Activated CD4-positive, alpha-beta T cell treated with anti-CD3 and anti-CD28 coated beads, Interleukin-2, amount 10 ng/mL, durations not matched to agents 24 days and 14 days (primary cell): ENCODE results near the gene VWA8. TPM values are rescaled to one million over a fixed set of nuclear protein-coding genes. Genes with fewer than 3 reads are reported as not detected.
"Not testable (repeated sequence)": the region's sequence is repeated elsewhere in the genome, so short reads cannot be mapped to it uniquely, and the experiment has no call there.

Source experiments
- DNase-seq: peaks from one replicate; pipeline ENCODE4 v3.0.0; 2022
- H3K27ac Mint-ChIP-seq: one replicate; pipeline ENCODE4 v1.8.0; 2022; ENCODE audit warnings: mild to moderate bottlenecking, mixed read lengths
- H3K27me3 Mint-ChIP-seq: one replicate; pipeline ENCODE4 v1.8.0; 2022; ENCODE audit warnings: mixed read lengths
- H3K36me3 Mint-ChIP-seq: one replicate; pipeline ENCODE4 v1.8.0; 2022; ENCODE audit warnings: low read depth, mild to moderate bottlenecking, mixed read lengths
- H3K4me1 Mint-ChIP-seq: one replicate; pipeline ENCODE4 v1.8.0; 2021; ENCODE audit warnings: mixed read lengths
- H3K4me3 Mint-ChIP-seq: one replicate; pipeline ENCODE4 v1.8.0; 2022; ENCODE audit warnings: mild to moderate bottlenecking, moderate library complexity, mixed read lengths
- H3K9me3 Mint-ChIP-seq: one replicate; pipeline ENCODE4 v1.8.0; 2021; ENCODE audit warnings: mixed read lengths
- intact Hi-C: fragments of 100-400 bp; cut with micrococcal nuclease; formaldehyde crosslinking; loops from one replicate; pipeline ENCODE4 v1.15.1; 2023
- total RNA-seq: library from RNA; stranded (reverse); gene quantifications from 2 replicates; pipeline ENCODE4 v1.2.3, GENCODE V29; 2022

VWA8 gene
- total RNA-seq, 1 donor from 2014 or later = 28.4 TPM

DNA sequence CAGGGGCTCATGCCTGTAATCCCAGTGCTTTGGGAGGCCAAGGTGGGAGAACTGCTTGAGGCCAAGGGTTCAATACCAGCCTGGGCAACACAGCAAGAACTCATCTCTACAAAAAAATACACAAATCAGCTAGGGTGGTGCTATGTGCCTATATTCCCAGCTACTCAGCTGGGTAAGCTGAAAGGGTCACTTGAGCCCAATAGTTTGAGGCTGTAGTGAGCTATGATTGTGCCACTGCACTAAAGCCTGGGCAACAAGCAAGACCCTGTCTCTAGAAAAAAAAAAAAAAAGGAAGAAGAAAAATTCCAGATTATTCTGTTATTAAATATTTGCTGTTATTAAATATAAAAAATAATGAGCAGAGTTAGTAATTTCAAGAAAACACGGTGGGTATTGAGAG, 372.5 kb downstream of the VWA8 start:
- H3K4me1 Mint-ChIP-seq = peaks cover 7% of the 10 kb centered on the region
- peaks cover 2% of the 10 kb centered on the region for H3K9me3 Mint-ChIP-seq
- no peak overlapping the region for H3K27ac Mint-ChIP-seq
- intact Hi-C loops = no loop called here
- H3K36me3 Mint-ChIP-seq = peaks cover 25% of the 10 kb centered on the region
- no peaks in the 10 kb centered on the region for H3K27me3 Mint-ChIP-seq
- no peak for DNase-seq
- no peak overlapping the region for H3K4me3 Mint-ChIP-seq

DNA sequence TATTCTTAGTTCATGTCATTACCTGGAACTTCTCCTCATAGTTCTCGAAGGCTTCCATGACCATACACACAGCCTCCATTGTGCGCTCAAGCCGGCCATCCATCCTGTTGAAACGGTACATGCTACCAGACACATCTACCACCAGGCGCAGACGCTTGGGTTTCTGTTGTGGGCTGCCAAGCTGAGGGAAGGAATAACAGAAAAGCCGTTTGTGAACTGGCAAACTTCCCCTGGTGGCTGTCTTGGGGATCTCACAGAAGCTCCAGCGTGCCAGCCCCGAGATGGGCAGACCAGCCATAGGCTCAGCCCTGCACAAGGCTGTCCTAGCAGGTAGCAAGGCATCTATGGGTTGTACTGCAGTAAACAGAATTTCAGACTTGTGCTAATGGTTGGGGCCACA, 373.4 kb downstream of the VWA8 start:
- no peak overlapping the region for H3K4me3 Mint-ChIP-seq
- H3K27ac Mint-ChIP-seq = no peak overlapping the region
- intact Hi-C loops = no loop called here
- no peak for DNase-seq
- H3K36me3 Mint-ChIP-seq = peaks cover 29% of the 10 kb centered on the region
- no peaks in the 10 kb centered on the region for H3K9me3 Mint-ChIP-seq
- H3K27me3 Mint-ChIP-seq = no peaks in the 10 kb centered on the region
- H3K4me1 Mint-ChIP-seq = peaks cover 7% of the 10 kb centered on the region

DNA sequence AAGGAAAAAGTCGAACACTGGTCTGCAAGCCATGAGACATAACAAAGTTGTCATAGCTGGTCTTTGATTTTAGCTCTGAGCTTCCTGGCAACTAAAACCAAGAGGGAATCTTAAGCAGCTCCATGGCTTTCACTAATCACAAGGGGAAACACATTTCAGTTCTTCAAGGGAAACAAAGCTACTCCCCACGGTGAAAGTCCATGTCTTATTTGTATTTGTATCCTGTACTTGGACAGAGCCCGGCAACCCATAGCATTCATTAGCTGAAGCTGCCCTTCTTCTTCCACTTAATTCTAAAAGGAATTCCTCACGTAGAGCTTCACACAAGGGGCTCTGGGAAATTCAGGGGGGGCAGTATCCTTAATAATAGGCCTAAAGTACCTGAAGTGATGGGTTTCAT, 374.7 kb downstream of the VWA8 start:
- intact Hi-C loops = no loop called here
- peaks cover 32% of the 10 kb centered on the region for H3K36me3 Mint-ChIP-seq
- H3K4me1 Mint-ChIP-seq = peaks cover 7% of the 10 kb centered on the region
- DNase-seq = no peak
- no peaks in the 10 kb centered on the region for H3K27me3 Mint-ChIP-seq
- no peak overlapping the region for H3K27ac Mint-ChIP-seq
- H3K9me3 Mint-ChIP-seq = no peaks in the 10 kb centered on the region
- no peak overlapping the region for H3K4me3 Mint-ChIP-seq

DNA sequence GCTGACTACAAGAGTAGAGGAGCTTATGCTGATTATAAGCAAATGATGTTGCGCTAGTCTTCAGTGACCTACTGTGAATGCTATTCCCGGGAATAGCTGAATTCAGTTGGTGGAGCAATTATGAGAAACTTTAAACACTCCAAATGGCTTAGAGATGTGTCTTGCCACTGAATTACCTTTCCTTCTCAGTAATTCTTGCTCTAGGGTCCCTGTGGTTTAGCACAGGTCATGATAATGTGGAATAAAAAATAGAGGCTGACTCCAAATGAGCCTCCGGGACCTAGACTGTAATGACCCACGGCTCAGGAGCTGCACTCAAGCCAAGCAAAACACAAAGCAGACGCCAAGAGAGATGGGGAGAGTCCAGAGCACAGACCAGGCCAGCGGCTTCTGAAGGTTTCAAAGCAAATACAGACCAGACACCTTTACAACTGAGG, 378.9 kb downstream of the VWA8 start:
- H3K9me3 Mint-ChIP-seq = no peaks in the 10 kb centered on the region
- peaks cover 22% of the 10 kb centered on the region for H3K36me3 Mint-ChIP-seq
- H3K27ac Mint-ChIP-seq = no peak overlapping the region
- no peak overlapping the region for H3K4me3 Mint-ChIP-seq
- no peak for DNase-seq
- H3K27me3 Mint-ChIP-seq = no peaks in the 10 kb centered on the region
- intact Hi-C loops = no loop called here
- peaks cover 6% of the 10 kb centered on the region for H3K4me1 Mint-ChIP-seq

DNA sequence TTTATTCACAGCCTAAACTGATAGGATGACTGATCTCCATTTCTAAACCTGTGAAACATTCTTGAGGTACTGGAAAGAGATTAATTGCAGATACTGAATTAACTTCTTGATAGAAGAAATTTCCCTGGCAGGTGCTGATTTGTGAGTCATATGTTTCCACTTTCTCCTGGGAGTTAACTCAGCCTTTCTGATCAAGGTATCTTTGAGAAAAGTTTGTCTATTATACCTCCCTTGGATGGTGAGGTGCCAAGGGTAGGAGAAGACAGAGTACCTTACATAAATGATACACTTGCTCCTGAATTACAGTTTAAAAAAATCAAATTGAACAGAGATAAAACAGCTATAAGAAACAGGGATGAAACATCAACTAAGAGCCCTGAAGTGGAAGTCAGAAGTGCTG, 380.6 kb downstream of the VWA8 start:
- H3K4me3 Mint-ChIP-seq = no peak overlapping the region
- peaks cover 23% of the 10 kb centered on the region for H3K36me3 Mint-ChIP-seq
- no peak overlapping the region for H3K27ac Mint-ChIP-seq
- intact Hi-C loops = no loop called here
- no peaks in the 10 kb centered on the region for H3K9me3 Mint-ChIP-seq
- peaks cover 10% of the 10 kb centered on the region for H3K4me1 Mint-ChIP-seq
- no peak for DNase-seq
- no peaks in the 10 kb centered on the region for H3K27me3 Mint-ChIP-seq

DNA sequence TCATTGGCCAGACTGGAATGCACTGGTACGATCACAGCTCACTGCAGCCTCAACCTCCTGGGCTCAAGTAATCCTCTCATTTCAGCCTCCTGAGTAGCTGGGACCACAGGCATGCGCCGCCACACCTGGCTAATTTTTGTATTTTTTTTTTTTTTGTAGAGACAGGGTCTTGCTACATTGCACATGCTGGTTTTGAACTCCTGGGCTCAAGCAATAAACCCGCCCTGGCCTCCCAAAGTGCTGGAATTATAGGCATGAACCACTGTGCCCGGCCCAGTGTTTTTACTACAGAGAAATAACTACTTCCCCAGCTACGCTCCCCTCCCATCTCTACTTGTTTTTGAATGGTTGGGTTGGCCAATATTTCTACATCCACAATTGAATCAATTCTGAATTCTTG, 381.0 kb downstream of the VWA8 start:
- peaks cover 27% of the 10 kb centered on the region for H3K36me3 Mint-ChIP-seq
- no peak overlapping the region for H3K4me3 Mint-ChIP-seq
- H3K27ac Mint-ChIP-seq = no peak overlapping the region
- peaks cover 4% of the 10 kb centered on the region for H3K9me3 Mint-ChIP-seq
- intact Hi-C loops = no loop called here
- DNase-seq = no peak
- no peaks in the 10 kb centered on the region for H3K27me3 Mint-ChIP-seq
- peaks cover 10% of the 10 kb centered on the region for H3K4me1 Mint-ChIP-seq

DNA sequence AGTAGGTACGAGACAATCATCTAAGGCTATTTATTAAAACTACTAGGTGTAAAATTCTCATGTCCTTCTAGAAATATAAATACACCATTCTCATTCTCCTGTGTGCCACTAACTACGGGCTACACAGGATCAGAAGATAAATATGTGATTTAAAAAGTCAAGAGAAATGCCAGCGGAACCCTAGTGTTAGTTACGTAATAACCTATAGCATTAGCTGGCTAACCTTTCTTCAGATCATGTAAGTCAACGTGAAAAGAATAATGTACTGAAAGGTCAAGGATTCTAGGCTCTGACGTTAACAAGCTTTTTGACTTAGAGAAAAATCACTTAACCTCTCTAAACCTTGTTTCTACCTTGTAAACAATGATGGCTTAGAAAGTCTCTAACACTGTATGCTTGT, 381.7 kb downstream of the VWA8 start:
- no peak overlapping the region for H3K27ac Mint-ChIP-seq
- H3K9me3 Mint-ChIP-seq = peaks cover 11% of the 10 kb centered on the region
- intact Hi-C loops = no loop called here
- no peaks in the 10 kb centered on the region for H3K27me3 Mint-ChIP-seq
- DNase-seq = no peak
- no peak overlapping the region for H3K4me3 Mint-ChIP-seq
- H3K36me3 Mint-ChIP-seq = peaks cover 30% of the 10 kb centered on the region
- peaks cover 10% of the 10 kb centered on the region for H3K4me1 Mint-ChIP-seq

DNA sequence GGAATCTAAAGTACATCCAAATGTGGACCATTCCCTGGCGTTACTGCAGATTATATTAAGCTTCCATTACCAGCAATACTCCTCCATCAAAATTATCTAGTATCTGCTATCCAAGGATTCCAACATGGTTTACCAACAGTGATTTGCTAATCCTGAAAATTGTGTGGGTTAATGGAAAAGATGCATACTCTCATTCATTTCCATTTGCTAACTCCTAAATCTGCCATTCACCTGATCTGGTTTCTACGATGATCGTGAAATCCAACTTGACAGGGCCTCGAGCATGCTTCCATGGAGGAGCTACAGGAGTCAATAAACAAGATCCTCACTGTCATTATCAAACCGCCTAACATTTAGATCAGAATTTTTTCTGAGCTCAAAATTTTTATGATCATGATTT, 382.5 kb downstream of the VWA8 start:
- no peaks in the 10 kb centered on the region for H3K27me3 Mint-ChIP-seq
- DNase-seq = no peak
- H3K4me1 Mint-ChIP-seq = peaks cover 10% of the 10 kb centered on the region
- H3K27ac Mint-ChIP-seq = no peak overlapping the region
- peaks cover 11% of the 10 kb centered on the region for H3K9me3 Mint-ChIP-seq
- H3K4me3 Mint-ChIP-seq = no peak overlapping the region
- intact Hi-C loops = no loop called here
- H3K36me3 Mint-ChIP-seq = peaks cover 28% of the 10 kb centered on the region

DNA sequence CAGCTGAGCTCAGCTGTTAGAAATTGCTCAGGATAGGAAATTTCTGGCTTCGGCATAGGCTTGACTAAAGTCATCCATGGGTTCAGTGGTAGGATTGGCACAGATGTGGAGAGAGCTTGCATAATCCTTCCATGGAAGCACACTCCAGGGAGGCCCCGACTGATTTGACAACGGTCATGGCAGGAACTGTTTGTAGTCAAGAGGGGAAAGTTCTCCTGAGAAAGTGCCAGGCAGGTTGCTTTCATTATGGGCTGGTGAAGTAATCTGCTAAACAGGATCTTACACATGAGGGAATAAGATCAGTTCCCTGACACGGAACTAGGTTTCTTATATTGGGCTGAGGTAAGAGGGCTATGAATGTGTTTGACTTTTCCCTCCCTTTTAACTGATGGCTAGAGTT, 383.5 kb downstream of the VWA8 start:
- Mint-ChIP-seq H3K27me3 (no peaks in the 10 kb centered on the region), H3K4me1 (peaks cover 10% of the 10 kb centered on the region), H3K9me3 (peaks cover 11% of the 10 kb centered on the region), H3K27ac (no peak overlapping the region), H3K4me3 (no peak overlapping the region), H3K36me3 (peaks cover 23% of the 10 kb centered on the region)
- DNase-seq = no peak
- intact Hi-C loops = no loop called here

DNA sequence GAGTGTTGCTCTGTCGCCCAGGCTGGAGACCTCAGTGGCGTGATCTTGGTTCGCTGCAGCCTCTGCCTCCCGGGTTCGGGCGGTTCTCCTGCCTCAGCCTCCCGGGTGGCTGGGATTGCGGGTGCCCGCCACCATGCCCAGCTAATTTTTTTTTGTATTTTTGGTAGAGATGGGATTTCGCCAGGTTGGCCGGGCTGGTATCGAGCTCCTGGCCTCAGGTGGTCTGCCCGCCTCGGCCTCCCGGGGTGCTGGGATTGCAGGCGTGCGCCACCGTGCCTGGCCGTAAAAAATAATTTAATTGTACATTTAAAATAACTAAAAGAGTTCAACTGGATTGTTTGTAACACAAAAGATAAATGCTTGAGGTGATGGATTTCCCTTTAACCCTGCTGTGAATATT, 387.3 kb downstream of the VWA8 start:
- H3K9me3 Mint-ChIP-seq = peaks cover 11% of the 10 kb centered on the region
- intact Hi-C loops, DNase-seq, H3K27ac Mint-ChIP-seq, H3K4me3 Mint-ChIP-seq, H3K27me3 Mint-ChIP-seq: not testable (repeated sequence)
- H3K4me1 Mint-ChIP-seq = peaks cover 13% of the 10 kb centered on the region
- peaks cover 23% of the 10 kb centered on the region for H3K36me3 Mint-ChIP-seq

DNA sequence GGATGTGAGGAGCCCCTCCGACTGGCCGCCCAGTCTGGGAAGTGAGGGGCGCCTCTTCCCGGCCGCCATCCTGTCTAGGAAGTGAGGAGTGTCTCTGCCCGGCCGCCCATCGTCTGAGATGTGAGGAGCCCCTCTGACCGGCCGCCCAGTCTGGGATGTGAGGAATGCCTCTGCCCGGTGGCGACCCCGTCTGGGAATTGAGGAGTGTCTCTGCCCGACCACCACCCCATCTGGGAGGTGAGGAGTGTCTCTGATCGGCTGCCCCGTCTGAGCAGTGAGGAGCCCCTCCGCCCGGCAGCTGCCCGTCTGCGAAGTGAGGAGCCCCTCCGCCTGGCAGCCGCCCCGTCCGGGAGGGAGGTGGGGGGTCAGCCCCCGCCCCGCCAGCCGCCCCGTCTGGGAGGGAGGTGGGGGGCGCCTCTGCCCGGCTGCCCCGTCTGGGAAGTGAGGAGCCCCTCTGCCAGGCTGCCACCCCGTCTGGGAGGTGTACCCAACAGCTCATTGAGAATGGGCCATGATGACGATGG, 389.0 kb downstream of the VWA8 start:
- H3K9me3 Mint-ChIP-seq = peaks cover 11% of the 10 kb centered on the region
- H3K27me3 Mint-ChIP-seq = not testable (repeated sequence)

DNA sequence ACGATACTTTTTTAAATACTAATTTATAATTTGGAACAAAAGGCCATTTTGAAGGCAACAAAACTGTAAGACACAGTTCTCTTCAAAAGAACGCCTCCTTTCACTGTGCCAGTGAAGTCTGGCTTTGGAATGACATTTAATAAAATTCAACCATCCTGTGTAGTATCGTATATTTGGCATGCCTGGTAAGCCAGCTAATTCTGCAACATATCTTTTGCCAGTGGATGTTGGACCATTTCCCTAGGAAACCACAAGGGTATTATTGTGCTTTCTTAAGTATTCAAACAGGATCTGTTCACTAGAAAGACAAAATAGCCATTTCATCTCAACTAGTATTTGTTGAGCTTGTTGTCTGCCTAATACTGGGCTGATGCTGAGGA, 391.9 kb downstream of the VWA8 start:
- Mint-ChIP-seq H3K4me1 (peaks cover 3% of the 10 kb centered on the region), H3K27me3 (no peaks in the 10 kb centered on the region), H3K9me3 (no peaks in the 10 kb centered on the region), H3K4me3 (no peak overlapping the region), H3K36me3 (peaks cover 10% of the 10 kb centered on the region), H3K27ac (no peak overlapping the region)
- intact Hi-C loops = no loop called here
- no peak for DNase-seq

More for the DNA sequence above, 389.0 kb downstream of the VWA8 start:
- H3K4me3 Mint-ChIP-seq, DNase-seq, H3K4me1 Mint-ChIP-seq, intact Hi-C loops, H3K27ac Mint-ChIP-seq: not testable (repeated sequence)
- H3K36me3 Mint-ChIP-seq = peaks cover 26% of the 10 kb centered on the region

DNA sequence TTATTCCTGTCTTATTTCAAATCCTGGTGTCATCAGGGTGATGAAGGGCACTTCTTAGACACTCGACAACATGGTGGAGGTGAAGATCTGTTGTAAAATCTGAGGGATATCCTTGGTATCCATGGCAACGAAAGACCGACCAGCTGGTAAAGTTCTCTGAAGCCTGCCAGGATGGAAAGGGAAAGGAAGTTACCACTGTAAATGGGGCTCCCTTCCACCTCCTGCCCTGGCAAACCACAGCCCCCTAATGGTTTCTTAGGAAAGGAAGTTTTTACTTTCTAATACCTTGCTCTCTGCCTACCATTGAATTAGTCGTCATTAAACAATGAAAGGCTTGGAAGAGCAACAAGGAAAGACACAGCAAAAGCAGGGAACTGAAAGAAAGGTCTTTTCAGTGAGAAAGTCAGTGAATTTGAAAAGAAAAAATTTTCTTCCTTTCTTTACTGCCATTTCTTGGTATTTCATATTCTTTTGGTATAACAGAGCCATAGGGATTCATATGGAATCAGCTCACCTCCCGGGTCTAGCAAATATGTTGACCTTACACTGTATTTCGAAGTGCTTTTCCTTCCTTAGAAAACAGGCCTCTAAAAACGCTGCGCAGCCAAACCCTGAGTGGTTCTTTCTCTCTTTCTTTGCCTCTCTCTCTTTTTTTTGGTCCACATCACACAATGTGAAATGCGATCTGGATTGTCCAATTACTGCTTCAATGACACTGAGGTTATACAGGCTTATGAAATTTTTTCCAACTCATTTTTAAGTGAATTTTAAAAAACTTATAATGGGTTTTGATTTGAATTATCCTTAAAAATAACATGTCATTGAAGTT, 392.6 kb downstream of the VWA8 start:
- Mint-ChIP-seq H3K4me3 (no peak overlapping the region), H3K36me3 (peaks cover 10% of the 10 kb centered on the region), H3K27me3 (no peaks in the 10 kb centered on the region), H3K4me1 (peaks cover 4% of the 10 kb centered on the region), H3K9me3 (no peaks in the 10 kb centered on the region), H3K27ac (no peak overlapping the region)
- intact Hi-C loops = no loop called here
- no peak for DNase-seq

DNA sequence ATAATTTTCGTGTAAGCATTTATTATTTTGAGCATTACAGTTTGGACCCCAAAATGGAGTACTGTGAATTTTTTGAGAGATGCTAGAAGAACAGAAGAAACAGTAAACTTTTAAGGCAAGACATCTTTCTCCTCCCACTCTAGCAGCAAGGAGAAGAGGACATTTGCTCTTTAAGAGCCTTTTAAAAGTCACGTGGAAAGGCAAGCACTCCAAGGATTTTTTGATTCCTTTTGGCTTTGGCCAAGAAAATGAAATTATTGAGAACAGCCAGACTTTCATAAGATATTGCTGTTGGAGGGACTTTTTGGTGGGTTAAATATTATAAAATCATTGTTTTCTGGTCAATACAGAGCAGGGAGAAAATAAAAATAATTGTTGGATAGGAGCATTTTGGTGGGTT, 393.5 kb downstream of the VWA8 start:
- Mint-ChIP-seq H3K9me3 (no peaks in the 10 kb centered on the region), H3K27me3 (no peaks in the 10 kb centered on the region), H3K36me3 (peaks cover 10% of the 10 kb centered on the region), H3K4me1 (peaks cover 6% of the 10 kb centered on the region), H3K27ac (no peak overlapping the region), H3K4me3 (no peak overlapping the region)
- intact Hi-C loops = no loop called here
- DNase-seq = no peak

DNA sequence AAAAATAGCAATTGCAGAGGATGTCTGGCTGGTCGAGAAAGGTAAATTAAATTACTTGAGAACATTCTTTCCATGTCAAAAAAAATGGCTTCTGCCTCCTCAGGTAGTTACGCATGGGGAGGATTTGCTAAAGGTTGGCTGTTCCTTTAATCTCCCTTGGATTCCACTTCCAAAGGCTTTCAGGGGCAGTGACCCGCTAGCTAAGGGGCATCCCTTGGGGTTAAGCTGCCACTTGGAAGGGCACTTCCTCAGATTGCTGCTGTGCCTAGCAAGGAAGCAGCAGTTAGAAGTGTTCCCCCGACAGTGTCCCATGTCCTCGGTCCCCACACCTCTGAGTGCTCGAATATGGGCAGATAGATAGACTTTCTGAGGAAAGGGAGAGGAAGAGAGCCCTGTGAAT, 395.1 kb downstream of the VWA8 start:
- intact Hi-C loops = no loop called here
- H3K9me3 Mint-ChIP-seq = no peaks in the 10 kb centered on the region
- no peaks in the 10 kb centered on the region for H3K27me3 Mint-ChIP-seq
- DNase-seq = no peak
- H3K36me3 Mint-ChIP-seq = peaks cover 10% of the 10 kb centered on the region
- no peak overlapping the region for H3K4me3 Mint-ChIP-seq
- H3K27ac Mint-ChIP-seq = no peak overlapping the region
- H3K4me1 Mint-ChIP-seq = peaks cover 6% of the 10 kb centered on the region
